Right renal cortex interstitium (tissue), 3 donors: Measurements from ENCODE around the gene DNM3. TPM values are rescaled to one million over a fixed set of nuclear protein-coding genes. Genes with fewer than 3 reads are reported as not detected.

ENCODE experiments used
- DNase-seq, 3 donors: peaks; one replicate each; pipeline ENCODE4 v3.0.0-alpha.2; 2013; ENCODE audit warnings: low read depth in 3 of 3, low spot score in 2 of 3
- polyA plus RNA-seq, 3 donors: library from polyadenylated mRNA; unstranded; fragments of 120-200 nt; gene quantifications; one replicate each; pipeline ENCODE4 v1.2.1, GENCODE V29; 2013; ENCODE audit not compliant: insufficient read length in 3 of 3

The DNM3 gene
- polyA plus RNA-seq, 3 donors: 4.5 to 5.4 (median 5.4) TPM

- DNase-seq: no peak
Observed at GRCh38 chr1:172399756-172400721, 558.7 kb downstream of the DNM3 start.

- DNase-seq: no peak
Observed at GRCh38 chr1:172400722-172401105, 559.4 kb downstream of the DNM3 start.

- no peak for DNase-seq
Observed at GRCh38 chr1:172401477-172401876, 560.2 kb downstream of the DNM3 start.

- DNase-seq: no peak
Observed at GRCh38 chr1:172401892-172402291, 560.6 kb downstream of the DNM3 start.

- no peak for DNase-seq
Observed at GRCh38 chr1:172402878-172403569, 561.7 kb downstream of the DNM3 start.

GRCh38 chr1:172404121-172404520, 562.8 kb downstream of the DNM3 start:
- no peak for DNase-seq

GRCh38 chr1:172405912-172406311, 564.6 kb downstream of the DNM3 start:
- no peak for DNase-seq

- DNase-seq: no peak
Observed at GRCh38 chr1:172406968-172407367, 565.7 kb downstream of the DNM3 start.

- DNase-seq: no peak
Observed at GRCh38 chr1:172408958-172409357, 567.7 kb downstream of the DNM3 start.

GRCh38 chr1:172410027-172410426, 568.7 kb downstream of the DNM3 start:
- no peak for DNase-seq

GRCh38 chr1:172411791-172412338, 570.6 kb downstream of the DNM3 start:
- DNase-seq: no peak

GRCh38 chr1:172414331-172414730, 573.0 kb downstream of the DNM3 start:
- no peak for DNase-seq

- DNase-seq: no peak
Observed at GRCh38 chr1:172416496-172417035, 575.3 kb downstream of the DNM3 start.

- DNase-seq: no peak
Observed at GRCh38 chr1:172417557-172417956, 576.3 kb downstream of the DNM3 start.

GRCh38 chr1:172420385-172420784, 579.1 kb downstream of the DNM3 start, which contains the start of gene C1orf105:
Gene C1orf105, plus strand, starts transcription at chr1:172420685. Its CDS starts 201 bp downstream, at chr1:172420886.
- DNase-seq: no peak

GRCh38 chr1:172421974-172422604, 580.8 kb downstream of the DNM3 start:
- DNase-seq: no peak

GRCh38 chr1:172423336-172423735, 582.0 kb downstream of the DNM3 start:
- DNase-seq: no peak

- no peak for DNase-seq
Observed at GRCh38 chr1:172425339-172425738, 584.0 kb downstream of the DNM3 start.

- DNase-seq: no peak
Observed at GRCh38 chr1:172427191-172427590, 585.9 kb downstream of the DNM3 start.

- peak in 1 of 3 donors; percentile 47 for DNase-seq
Observed at GRCh38 chr1:172429331-172430127, 588.2 kb downstream of the DNM3 start.
